Measurements from ENCODE around the gene MYLK.

The MYLK gene

DNA sequence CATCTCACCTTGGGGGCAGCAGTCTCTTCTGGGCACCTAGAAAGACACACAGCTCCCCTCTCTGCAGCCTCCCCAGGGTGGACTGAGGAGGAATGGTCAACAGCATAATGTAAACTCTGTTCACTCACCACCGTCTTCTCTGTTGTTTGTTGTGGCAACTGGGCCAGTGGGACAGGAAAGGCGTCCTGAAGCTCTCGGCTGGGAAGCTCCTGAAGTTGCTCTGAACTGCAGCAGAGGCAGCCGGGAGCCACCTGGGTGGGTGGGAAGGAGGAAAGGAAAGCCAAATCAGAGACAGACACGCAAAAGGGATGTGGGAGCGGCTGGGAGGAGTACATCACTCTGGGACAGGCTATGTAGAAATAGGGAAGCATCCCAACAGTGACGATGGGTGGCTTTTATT, 52.7 kb downstream of the MYLK start:
- no peak for DNase-seq (ENCODE audit: low read depth)

DNA sequence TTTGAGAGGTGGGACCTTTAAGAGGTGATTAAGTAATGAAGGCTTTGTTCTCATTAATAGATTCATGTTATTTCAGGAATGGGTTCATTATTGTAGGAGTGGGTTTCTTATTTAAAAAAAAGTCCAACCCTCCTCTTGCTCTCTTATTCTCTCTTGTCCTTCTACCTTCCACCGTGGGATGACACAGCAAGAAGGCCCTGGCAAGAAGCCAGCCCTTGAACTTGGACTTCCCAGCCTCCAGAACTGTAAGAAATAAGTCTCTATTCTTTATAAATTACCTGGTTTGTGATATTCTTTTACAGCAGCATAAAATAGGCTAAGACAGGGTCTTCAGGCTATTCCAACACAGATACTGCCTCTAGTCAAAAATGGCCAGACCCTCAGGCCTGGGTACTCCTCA, 62.2 kb downstream of the MYLK start:
- no peak for DNase-seq (ENCODE audit: low read depth)

DNA sequence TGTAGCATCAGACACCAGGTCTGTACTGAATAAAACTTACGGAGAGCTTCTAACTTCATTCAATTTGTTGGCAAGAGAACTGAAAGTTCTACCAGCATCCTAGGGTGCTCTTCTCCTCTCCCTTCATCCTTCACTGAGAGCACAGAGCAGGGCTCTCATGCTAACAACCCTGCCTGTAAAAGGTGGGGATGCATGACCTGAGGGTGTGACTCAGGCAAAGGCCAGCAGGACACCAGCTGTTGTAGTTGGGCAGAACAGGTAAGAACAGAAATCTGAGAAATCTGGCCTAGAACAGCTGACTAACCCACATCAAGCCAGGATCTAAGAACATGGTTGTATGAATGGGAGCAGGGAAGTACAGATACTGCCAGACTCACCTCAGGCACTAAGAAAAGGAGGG, 64.2 kb downstream of the MYLK start:
- DNase-seq (ENCODE audit: low read depth) = no peak

DNA sequence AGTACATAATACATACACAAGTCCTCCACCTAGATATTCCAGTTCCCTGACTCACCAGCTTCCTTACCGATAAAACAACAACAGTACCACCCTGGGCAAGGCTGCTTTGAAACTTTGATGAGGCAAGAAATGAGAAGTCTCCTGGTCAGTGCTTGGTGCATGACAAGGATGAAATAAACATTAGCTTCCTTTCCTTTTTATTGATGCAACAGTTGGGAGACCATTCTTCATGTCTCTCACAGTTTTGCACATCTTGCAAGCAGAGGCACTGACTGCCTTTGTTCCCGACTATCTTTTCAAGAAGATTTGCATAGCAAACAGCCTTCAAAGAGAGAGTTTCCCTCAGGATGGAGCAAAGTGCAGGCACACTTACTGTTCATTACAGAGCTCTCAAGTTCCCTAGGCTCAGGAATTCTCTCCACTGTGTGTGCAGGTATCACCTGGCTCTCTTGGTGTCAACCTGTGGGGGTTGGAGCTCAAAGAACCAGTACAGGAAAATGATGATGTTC, 65.2 kb downstream of the MYLK start:
- no peak for DNase-seq (ENCODE audit: low read depth)

DNA sequence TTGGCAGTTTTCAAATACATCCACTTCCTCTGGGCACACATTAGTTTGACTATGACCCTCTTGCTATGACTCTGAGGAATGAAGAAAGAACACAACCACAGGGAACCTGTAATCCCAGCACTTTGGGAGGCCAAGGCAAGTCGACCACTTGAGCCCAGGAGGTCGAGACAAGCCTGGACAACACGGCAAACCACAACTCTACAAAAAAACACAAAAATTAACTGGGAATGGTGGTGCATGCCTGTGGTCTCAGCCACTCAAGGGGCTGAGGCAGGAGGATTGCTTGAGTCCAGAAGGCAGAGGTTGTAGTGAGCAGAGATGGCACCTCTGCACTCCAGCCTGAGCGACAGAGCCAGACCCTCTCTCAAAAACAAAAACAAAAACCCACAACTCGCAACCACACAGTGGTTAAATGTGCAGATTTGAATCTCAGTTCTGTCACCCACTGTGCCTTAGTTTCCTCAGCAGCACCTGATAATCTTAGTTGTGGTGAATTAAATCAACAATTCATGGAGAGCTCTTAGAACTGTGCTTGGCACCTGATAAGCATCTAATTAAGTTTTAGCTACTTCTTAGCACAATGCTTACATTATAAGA, 65.7 kb downstream of the MYLK start:
- DNase-seq (ENCODE audit: low read depth) = no peak

DNA sequence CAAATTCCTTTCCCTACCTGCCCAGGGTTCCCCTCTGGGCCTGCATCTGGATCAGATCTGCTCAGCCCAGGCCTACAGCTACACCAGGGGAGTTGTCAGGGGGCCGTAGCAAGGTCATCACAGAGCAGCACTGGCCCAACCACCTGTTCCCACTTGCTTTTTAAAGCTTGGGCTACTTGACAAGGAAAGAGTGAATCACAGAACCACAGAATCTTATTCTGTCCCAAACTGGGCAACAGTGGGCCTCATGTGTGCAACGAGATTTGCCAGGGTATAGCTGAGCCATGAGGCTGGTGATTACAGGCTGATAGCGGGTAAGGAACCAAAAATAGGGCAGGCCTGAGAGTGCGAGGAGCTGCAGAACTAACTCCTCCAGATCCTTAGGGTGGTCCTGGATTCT, 66.7 kb downstream of the MYLK start:
- no peak for DNase-seq (ENCODE audit: low read depth)

DNA sequence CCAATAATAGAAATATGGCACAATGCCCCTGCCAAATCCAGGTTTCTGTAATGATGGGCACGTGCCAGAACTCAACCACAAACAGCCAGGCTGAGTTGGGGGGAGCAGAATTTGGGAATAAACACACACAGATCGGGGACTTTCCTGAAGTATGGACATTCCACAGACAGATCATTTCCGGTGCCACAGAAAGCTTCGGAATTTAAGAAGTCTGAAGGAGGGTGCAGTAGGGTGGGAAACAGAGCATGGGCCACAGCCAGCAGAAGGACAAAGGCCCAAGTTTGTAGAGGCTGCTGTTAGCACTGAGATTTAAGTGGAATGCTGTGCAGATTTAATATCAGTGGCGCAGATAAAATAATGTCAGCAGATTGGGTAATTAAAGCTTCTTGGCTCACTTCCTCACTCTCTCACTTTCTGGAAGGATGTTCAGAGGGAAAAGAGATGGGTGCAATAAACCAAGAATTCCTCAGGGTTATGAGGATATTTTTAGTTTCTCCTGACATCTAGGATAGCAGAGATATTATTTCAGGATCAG, 67.4 kb downstream of the MYLK start:
- no peak for DNase-seq (ENCODE audit: low read depth)

DNA sequence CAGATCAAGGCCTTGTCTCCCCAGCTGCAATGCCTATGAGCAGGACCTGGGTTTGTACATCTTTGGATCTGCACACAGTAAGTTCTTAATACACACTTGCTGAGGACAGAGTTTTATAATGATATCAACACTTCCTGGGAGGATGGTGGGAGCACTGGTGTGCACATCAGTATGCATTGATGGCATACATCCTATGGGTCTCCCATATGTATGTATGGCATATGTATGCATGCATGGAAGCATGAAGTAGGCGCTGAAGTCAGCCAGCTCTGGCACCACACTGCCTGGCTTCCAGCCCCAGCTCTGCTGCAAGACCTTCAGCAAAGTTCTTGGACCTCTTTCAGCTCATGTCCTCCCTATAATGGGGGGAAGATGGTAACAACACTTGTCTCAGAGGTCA, 68.2 kb downstream of the MYLK start:
- DNase-seq (ENCODE audit: low read depth) = no peak

DNA sequence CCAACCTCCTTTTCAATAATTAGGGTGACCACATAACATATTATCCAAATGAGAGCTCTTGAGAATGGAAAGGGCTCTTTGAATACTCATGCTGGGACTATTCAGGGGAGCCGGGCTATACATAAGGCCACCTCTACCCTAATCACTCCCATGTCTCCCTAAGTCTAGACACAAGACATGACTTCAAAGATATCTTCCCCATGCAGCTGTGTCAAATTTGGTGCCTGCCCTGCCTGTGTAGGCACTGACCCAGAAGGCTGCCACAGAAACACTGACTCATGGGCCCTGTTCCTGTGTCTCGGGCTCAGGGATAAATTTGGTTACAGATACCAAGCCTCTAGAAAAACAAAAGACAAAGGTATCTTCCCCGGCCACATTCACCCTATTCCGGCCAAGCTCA, 70.3 kb downstream of the MYLK start:
- DNase-seq (ENCODE audit: low read depth) = no peak

DNA sequence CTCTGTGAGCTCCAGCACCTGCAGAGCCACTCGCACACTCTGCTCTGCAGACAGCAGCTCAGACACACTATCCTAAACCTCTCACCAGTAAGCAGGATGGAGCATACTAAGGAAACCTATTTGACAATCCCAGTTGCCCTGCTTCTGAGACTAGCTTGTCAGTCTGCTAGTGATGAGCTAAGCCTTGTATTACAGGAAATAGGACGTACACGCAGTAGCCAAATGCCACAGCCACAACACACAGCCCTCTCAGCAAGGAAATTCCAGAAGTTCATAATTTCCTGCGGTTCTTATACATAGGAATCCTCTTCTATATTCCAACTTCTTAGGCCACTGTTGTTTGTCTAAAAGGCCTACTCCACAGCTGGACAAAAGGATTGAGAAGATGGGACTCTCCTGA, 74.5 kb downstream of the MYLK start:
- no peak for DNase-seq (ENCODE audit: low read depth)

DNA sequence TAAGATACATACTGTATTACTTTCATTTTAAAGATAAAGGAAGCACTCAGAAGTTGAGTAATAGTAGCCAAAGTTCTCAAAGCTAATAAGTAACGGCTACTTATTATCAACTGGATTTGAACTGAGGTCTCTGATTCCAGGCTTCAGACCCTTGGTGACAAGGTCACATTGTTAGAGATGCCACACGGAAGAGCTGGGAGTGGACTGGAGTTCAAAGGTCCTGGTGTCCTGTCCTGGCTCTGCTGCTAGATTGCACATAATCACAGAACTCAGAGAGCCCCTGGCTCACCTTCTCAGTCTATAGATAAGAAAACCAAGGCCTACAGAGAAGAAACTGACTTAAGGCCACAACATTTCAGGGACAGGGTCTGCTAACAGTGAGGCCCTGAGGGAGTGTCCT, 75.3 kb downstream of the MYLK start:
- no peak for DNase-seq (ENCODE audit: low read depth)

DNA sequence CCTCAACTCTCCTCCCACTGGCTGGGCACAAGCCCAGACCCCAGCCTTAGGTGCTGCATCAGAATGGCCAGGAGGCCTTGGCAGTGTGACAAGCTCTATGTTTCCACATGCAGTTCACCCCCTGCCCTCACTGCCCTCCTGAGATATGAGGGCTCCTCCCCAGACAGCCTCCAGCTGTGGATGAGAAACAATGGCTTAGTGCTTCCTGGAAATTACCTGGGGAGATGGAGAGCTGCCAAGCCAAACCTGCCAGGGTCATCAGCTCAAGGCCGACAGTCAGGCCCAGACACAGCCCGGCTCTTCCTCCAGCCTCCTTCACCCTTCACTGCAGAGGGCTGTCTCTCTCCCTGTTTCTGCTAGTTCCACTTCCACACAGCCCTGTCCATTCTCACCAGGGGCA, 76.3 kb downstream of the MYLK start:
- DNase-seq (ENCODE audit: low read depth) = no peak

DNA sequence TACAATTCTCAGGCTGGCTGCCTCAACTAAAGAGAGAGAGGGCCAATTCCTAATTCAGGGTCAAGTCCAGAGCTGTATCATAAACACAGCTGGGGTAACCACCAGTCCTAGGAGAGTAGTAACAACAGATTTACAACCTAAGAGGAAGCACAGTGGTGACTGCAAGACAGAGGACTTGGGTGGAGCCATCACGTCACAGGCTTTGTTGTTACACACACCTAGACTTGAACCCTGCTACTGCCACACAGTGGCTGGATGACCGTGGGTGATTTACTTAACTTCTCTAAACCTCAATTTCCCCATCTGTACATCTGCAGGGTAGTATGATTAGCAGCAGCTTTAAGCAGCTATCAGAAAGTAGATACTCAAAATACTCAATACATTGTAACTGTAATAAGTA, 78.6 kb downstream of the MYLK start:
- DNase-seq (ENCODE audit: low read depth) = no peak

DNA sequence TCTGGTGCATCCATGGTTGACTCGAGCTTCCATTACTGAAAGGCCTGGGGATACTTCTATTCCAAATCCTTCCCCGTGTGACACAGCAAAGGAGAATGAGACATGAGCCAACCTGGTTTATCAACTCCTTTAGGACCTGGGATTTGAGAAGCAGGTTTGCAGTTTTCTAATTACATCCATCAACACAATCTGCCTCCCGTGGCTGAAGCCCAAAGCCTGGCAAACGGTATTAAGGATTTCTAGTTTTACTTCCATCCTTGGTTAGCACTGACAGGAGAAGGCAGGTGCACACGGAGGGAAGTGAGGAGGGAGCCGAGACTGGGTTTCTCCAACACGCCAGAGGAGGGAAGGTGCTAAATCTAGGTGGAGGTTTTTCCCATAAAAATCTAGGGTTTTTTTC, 79.0 kb downstream of the MYLK start:
- no peak for DNase-seq (ENCODE audit: low read depth)

DNA sequence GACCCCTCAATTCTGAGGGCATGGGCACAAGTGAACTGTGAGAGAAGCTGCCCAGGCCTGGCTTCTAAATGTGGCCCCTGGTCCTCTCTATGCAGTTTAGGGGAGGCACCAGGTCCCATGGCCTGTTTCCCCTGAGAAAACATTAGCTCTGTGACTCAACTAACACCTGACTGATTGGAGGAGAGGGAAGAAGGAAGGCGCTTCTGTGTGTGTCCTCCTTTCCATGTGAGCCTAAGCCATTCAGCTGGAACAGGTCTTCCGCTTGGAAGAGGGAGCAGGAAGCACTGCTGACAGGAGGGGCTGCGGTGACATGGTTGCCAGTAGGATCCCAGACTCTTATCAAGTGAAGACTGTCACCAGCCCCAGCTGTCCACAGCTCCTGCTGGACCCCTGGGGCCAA, 79.5 kb downstream of the MYLK start:
- DNase-seq (ENCODE audit: low read depth) = no peak

DNA sequence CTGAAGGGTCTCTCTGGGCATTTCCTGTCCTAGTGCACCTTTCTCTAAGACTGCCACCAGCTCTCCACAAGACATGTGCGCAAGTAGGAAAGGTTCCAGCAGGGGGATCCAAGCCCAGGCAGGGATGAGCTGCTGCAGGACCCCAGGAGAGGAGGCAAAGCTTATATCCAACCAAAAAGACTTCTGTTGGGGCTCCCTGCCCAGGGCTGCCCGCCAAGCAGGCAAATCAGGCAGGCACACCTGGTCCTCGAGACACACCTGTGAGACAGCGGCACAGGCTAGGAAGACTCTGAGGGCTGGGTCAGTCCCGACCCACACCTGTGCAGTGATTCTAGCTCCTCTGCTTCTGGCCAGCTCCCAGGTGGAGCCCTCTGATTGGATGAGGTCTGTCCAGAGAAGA, 80.6 kb downstream of the MYLK start:
- no peak for DNase-seq (ENCODE audit: low read depth)

DNA sequence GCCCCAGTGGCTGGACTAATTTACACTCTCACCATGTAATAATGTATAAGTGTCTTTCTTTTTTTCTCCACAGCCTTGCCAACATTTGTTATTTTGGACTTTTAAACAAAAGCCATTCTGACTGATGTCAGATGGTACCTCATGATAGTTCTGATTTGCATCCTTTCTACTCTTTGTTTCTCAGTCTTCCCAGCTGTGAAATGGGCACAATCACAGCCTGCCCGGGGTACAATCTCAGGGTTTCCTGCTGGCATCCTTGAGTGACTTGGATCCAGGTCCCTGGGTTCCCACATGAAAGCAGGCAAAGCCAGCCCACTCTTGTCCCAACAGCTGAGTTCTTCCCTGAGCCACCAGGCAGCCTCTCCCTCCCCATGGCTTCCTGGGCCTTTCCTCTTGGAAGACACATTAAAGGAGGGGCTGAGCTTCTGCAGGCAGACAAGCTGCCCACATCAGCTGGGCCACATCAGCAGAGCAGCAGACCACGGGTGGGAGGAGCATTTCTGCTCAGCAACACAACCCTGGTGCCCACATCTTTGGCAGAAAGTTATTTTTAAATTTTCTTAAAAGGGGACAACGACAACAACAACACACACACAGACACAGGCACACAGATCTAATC, 82.0 kb downstream of the MYLK start:
- DNase-seq (ENCODE audit: low read depth) = no peak

DNA sequence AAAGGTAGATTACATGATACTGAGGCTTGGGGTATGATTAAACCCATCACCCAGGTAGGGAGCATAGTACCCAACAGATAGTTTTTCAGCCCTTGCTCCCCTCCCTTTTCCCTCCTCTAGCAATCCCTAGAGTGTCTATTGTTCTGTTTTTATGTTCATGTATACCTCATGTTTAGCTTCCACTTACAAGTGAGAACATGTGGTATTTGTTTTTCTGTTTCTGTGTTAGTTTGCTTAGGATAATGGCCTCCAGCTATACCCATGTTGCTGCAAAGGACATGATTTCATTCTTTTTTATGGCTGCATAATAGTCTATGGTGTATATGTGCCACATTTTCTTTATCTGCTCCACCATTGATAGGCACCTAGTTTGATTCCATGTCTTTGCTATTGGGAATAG, 82.7 kb downstream of the MYLK start:
- no peak for DNase-seq (ENCODE audit: low read depth)

DNA sequence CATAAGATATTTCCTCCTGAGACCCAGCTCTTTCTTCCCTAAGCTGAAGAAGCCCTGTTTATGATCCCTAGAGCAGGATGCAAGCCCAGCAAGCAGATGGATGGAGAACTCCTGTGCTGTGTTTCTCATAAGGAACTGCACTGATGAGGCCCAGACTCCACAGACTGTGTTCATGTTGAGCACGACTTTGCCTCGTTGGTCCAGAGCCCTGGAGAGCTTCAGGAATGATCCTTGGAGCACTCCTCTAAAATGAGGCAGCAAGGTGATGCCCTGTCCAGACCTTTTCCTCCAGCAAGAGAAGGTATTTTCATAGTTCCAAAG, 83.8 kb downstream of the MYLK start:
- DNase-seq (ENCODE audit: low read depth) = no peak

DNA sequence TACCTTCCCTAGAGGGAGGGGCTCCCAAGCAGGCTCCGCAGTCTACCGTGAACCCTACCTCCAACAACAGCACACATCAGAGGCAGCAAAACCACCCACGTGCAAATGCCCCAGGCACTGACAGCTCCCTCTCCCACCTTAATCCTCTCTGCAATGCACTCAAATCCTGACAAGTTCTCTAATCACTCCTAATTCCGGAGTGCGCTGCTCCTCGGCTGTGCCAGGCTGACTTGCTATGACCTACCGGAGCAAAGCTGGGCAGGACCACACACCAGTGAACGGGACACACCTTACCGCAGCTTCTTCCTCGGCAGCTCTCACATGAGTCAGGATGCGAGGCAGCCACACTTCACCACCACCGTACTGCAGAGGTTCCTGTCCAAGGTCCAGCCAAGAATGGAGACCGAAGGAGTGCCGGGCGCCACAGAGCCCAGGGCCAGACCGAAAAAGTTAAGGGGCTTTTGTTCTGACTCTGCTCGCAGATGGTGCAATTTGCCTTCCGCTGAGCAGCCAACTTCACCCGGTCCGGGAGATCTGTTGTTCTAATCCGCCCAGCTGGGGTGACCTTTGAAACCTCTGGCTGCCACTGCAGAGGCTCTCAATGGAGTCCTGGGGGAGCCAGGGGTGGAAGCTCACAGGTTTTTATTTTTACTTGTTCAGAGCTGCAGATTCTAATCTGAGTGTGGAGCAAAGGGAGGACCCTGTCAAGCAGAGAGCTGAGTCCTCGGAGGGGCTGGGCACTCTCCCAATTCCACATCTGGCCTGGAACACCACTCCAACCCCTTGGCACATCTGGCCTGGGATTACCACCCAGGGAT, 84.4 kb downstream of the MYLK start:
- no peak for DNase-seq (ENCODE audit: low read depth)

DNA sequence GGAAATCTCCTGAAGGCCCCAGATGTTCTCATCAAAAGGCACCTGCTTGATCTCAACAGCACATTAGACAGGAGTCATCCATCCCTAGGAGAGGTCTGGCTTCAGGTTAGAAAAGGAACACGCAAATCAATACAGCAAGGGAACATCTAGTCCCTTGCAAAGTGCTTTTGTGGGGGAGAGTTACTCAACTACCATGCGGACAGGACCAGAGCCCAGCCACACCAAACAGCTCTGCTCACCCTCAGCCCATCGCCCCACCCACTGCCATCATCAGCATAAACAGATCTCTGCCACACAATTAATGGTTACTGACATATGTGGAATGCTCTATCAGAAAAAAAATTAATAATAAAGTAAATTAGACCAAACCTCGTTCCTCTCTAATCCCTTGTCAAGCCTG, 85.6 kb downstream of the MYLK start:
- DNase-seq (ENCODE audit: low read depth) = no peak

DNA sequence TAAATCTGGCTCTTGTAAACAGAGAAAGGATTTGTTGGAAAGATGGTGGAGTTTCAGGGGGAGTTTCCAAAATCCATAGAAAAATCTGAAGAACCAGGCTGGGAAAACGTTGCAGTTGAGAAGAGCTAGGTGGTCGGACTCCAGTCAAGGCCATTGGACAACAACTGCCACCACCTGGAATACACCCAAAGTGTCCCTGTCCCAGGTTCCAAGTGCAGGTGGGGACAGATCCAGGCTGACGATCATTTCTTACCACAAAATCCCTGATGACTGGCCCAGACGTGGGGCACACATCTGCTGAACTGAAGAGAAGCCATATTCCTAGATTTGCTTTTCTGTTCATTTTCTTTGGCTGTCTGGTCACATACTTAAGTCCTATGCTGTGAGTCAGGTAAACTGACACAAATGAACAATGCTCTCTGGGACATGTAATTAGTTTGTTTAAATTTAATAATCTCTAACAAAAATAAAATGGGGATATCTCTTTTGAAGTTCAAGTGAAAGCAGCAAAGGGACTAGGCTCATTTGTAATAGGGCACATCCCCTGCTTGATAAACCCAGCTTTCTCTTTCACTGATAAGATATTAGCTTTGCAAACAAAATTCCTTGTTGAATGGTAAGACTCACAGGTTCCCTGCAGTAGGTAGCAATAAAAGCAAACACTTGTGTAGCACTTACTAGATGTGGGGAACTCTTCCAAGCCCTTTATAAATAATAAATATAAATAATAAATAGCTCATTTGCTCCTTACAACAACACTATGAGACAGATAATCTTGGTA, 88.5 kb downstream of the MYLK start:
- DNase-seq (ENCODE audit: low read depth) = no peak

DNA sequence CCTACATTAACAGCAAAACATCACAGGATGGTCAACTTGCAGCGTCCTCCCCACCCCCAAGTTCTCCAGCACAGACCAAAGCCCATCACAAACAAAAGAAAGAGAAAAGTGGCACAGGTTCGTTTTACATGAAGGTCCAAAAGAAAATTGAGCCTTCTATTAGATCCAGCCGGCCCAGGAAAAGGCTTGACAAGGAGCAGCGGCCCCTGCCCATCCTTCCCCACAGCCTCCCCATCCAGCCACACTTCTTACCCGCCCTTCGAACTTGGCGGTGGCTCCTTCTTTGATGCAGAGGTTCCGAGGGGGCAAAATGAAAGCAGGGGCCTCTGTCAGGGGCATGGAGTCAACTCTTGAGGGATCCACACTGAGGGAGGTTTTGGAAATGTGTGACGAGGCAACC, 90.7 kb downstream of the MYLK start:
- no peak for DNase-seq (ENCODE audit: low read depth)

Measured in activated T-cell treated with anti-CD3 and anti-CD28 coated beads for 1 hour (primary cell).